Erythroblast (primary cell): ENCODE results near the gene EIF3K.

Experiments
- DNase-seq, 2 experiments: peaks; one replicate each; lab custom pipeline; 2025; lab: John Stamatoyannopoulos, UW
- GATA1 ChIP-seq: IDR thresholded peaks from 2 replicates; pipeline ENCODE4 v1.6.1; 2011; ENCODE audit warnings: low read depth, mild to moderate bottlenecking, control low read depth, low read length, moderate library complexity
- POLR2A ChIP-seq: IDR thresholded peaks from 2 replicates; pipeline ENCODE4 v1.6.1; 2011; ENCODE audit warnings: mild to moderate bottlenecking, low read length

The EIF3K gene

DNA sequence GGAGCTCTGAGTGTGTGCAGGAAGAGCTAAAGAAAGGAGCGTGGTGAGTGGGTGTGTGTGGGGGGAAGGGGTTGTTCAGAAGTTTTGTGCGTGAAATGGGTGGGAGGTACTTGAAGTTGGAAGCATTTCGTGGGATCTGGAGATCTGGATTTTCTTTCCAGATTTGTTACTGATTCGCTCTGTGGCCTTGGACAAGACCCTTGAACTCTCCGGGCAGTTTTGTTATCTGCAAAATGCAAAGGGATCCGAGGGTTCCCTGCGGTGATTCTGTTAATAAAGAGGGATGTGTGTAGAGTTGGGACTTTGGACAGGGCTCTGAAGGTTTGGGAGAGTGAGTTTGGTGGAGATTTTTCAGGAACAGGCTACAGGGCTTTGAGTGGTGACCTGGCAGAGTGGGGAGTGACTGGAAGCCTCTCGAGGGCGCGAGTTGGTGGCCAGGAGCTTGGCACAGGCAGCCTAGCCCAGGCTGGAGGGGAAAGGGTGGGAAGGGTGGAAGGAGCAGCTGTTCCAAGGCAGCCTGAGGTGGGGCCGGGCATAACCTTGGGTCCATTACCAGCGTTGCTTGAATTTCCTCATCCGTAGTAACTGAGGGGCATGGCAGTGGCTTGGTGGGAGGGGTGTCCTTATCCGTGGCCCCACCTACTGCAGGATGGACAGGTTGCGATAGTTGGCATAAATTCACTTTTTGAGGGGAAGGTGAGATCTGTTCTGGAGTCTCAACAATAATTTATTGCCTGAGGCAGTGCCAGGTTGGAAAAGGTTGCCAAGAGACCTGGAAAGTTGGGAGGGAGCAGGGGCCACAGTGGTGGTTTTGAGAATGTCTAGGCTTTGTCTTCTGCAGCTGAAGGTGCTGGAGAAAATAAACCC lies 30.6 kb downstream of the EIF3K start:
- peak; percentile 41 to 62 for DNase-seq
- TF ChIP-seq GATA1 = no peak
- TF ChIP-seq POLR2A = no peak

DNA sequence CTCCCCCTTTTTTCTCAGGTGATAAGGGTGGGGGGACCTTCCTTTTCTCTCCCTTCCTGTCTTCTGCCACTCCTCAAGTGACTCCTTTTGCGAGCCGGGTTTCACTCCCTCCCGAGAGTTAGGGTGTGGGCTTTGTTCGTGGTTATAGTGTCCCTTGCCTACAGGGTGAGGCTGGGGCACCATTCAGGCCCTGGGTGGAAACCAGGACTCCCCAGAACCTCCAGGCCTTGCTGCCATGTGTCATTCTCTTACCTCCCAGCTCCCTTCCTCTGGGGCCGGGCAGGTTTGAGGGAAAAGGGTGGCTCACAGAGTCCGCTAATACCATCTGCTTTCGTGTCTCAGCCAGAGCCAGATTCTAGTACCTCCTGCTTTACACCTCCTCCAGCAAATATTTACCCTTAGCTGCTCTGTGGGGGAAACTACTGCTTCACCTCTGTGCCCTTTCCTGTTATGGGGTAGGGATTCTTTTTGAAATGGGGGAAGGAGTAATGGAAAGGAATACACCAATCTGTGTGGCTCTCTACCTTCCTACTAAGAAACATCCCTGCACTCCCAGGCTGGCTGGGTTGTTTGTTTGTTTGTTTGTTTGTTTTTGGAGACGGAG lies 31.3 kb downstream of the EIF3K start:
- no peak for DNase-seq
- TF ChIP-seq GATA1 (no peak), POLR2A (no peak)

DNA sequence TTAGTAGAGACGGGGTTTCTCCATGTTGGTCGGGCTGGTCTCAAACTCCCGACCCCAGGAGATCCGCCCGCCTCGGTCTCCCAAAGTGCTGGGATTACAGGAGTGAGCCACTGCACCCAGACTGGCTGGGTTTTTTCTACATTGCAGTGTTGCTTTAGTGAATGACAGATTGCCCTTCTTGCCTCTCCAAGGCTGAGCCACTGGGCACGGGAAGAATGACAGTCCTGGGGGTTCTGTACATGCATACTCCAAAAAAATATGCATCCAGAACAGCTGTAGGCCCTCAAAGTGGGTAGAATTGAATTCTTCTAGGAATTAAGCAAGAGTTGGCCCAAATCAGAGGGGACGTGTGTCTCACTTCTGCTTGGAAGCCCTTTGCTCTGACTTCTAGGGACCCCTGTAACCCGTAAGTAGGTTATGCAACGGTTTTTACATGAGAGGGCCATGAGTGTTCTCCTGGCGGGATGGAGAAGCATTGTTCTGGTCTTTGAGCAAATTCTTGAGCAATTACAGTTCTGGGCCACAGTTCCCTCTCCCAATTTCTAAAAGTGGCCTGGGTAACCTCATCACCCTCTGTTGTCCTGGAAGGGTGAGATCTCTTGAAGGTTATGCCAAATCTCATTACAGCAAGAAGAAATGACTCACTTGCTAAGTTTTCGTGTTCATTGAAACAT lies 32.1 kb downstream of the EIF3K start:
- TF ChIP-seq POLR2A = no peak
- TF ChIP-seq GATA1 = no peak
- DNase-seq = no peak

DNA sequence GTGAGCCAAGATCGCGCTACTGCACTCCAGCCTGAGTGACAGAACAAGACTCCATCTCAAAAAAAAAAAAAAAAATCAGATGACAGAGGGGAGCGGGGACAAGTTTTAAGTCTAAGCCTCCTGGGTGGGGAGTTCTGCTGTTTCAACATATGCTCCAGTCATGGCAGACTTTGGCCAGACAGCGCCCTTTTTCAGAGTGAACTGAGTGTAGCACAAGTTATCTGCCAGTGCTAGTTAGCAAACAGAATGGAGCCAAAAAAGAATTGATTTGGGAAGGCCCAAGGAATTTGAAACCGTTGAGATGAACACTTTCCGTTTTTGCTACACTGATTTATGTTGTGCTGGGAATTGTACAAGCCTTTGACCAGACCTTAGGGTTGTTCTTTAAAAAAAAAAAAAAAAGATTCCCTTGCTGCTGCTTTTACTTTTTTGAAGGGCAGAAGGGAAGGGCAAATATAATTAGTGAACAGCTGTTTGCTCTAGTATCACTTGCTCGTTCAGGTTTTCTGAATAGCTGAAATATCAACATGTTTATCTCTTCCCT lies 34.1 kb downstream of the EIF3K start:
- DNase-seq = no peak
- TF ChIP-seq POLR2A (no peak), GATA1 (no peak)

DNA sequence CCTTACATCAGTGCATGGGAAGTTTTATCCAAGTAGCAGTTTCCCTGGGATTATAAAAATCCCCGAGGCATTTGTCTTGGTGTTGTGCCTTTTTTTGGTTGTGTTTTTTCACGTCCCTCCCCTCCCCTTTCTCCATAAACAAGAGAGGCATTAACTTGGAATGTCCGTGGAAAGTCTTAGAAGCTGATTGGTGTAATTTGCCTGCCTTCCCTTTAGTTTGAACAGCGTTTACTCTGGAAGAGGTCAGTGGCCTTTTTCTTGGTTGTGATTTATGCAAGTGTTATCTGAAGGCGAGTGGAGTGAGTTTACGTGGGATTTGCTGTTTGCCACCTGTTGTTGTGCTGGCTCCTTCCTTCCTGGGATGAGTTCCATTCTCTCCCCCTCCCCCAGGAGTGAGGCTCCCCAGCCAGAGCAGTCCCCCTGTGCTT lies 35.7 kb downstream of the EIF3K start:
- no peak for DNase-seq
- TF ChIP-seq GATA1 (no peak), POLR2A (no peak)

DNA sequence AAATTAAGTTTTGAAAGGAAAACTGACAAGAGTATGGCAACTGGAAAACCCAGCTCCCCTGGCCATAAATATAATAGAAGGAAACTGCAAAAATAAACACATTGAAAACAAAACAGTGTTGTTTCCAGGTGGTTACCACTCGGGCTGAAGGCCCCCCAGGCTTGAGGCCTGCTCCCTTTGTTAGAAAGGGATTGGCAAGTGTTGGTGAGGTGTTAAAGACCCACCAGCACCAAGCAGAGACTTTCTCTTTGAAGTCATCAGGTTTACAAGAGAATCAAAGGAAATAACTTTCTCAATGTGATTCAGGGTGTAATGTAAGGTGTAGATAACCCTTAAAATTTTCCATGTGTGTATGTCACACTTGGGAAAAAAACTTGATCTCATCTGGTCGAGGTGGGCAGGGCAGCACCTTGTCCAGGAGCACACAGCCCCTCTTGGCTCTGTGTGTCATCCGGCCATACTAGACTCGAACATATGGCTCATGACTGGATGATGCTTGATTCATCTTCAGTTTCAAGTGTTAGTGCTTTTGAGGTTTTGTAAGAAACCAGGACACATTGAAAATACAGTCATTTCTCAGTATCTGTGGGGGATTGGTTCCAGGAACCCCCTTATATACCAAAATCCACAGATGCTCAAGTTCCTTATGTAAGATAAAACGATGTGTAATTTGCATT lies 36.3 kb downstream of the EIF3K start:
- no peak for TF ChIP-seq GATA1
- TF ChIP-seq POLR2A = no peak
- no peak for DNase-seq

DNA sequence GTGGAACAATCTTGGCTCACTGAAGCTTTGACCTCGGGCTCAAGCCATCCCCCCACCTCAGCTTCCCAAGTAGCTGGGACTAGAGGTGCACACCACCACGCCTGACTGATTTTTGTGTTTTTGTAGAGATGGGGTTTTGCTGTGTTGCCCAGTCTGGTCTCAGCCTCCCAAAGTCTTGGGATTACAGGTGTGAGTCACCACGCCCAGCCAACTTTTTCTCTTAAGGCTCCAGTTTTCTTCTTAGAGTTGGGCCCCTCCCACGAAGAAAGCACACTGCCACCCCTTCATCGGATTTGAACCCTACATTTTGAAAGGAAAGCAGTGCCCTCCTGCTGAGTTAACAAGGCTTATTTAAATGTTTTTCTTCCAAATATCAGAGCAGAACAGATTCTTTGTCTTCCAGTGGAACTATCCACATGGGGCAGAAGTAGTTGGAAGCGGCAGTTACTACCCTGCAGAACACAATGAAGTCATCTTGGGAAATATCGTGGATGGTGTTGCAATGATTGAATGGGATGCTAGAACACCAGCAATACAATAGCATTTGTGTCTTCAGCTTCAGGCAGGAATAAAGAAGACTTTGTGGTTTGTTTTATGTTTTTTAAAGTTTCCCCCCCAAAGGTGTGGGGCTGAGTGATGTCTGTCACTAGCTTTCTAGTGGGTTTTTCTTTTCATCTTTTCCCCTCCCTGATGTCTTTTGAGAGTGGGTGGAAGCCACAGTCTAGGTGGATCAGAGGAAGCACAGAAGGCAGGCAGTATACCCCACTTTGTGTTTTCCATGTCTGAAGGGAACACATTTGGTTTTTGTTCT lies 37.4 kb downstream of the EIF3K start:
- no peak for DNase-seq
- no peak for TF ChIP-seq POLR2A
- TF ChIP-seq GATA1 = no peak

DNA sequence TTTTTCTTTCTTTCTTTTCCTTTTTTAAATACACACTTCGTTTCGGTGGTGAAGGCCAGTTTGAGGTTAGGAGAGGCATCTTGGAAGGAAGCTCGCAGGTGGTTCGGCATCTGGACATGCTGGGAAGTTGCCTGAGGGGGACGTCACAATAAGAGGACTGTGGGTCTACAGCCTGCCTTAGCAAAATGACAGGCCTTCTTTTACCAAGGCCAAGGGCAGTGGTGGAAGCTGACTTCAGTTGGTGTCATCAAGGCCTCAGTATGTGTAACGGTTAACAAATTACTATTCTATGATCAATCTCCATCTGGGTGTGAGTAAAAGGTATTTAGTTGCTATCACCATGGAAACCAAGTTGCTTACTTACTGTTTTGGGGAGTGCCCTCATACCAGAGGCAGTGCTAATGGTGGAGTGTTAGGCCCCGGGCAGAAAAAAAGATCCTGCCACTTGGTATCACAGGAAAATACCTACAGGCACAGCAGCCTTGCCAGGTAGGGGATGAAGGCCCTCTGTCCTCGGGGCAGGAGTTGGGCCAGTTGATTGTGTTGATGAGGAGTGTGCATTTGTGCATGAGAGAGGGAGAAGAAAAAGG lies 38.7 kb downstream of the EIF3K start:
- TF ChIP-seq POLR2A (no peak), GATA1 (no peak)

DNA sequence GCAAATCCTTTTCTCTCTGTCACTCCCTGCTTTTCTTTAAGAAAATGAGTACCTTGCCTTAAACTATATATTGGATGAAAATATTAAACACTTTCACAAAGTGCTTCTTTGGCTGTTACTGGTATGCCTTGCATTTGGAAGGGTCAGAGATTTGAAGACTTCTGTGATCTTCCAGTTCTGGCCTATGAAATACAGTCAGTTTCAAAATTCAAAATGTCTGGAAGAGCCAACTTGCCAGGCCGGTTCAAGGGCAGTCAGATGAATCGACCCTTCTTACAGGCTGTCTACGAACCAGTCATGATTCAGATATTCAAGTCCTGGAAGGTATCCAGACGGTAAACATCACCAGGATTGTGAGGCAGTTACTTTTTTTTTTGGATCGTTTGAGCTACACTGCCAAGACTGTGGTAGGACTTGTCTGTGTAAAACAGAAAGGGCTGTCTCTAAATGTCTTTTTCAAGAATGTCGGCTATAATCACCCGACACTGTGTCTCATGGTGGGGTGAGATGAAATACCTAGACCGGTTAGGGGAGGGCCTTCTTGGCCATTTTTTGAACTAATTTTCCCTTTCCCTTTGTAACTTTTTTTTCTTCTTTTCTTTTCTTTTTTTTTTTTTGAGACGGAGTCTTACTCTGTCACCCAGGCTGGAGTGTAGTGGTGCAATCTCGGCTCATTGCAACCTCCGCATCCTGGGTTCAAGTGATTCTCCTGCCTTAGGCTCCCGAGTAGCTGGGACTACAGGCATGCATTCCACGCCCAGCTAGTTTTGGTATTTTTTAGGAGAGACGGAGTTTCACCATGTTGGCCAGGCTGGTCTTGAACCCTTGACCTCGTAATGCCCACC lies 39.7 kb downstream of the EIF3K start:
- DNase-seq = no peak
- no peak for TF ChIP-seq POLR2A
- TF ChIP-seq GATA1 = no peak

More for the DNA sequence above, 38.7 kb downstream of the EIF3K start:
- DNase-seq = no peak

DNA sequence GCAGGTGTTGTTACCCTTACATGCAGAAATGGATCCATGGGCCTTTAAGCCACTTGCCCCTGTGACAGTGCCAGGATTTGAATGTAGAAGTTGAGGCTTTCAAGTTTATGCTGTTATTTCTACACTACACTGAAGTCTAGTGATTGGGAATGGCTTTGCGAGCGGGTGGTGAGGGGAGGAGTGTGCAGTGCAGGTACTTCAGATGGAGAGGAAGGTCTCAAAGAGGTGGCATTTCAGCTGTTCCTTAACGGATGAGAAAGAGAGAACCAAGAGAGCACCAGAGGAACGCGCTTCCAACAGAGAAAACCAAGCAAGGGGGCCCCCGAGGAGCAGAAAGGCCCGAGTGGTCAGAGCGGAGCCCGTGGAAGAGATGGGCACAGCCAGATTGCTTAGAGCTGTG lies 41.7 kb downstream of the EIF3K start:
- no peak for TF ChIP-seq POLR2A
- no peak for TF ChIP-seq GATA1
- DNase-seq = no peak

DNA sequence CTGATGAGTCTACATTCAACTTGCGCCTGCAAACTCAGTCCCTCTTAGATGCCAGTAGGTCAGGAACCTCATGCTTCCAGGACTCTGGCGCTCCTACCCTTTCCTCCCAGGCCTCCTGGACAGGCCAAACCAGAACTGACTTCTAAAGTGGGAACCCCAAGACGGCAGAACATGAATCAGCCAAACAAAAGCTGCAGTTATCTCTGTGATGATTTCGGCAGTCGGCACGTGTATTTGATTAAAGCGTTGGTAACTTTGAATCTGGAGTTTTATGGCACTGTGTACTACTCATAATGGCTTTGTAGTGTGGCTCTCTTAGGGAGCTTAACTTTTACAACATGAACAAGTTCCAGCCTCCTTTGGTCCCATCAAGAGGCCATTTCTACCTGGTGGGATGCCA lies 42.1 kb downstream of the EIF3K start:
- DNase-seq = no peak
- no peak for TF ChIP-seq GATA1
- TF ChIP-seq POLR2A = no peak

DNA sequence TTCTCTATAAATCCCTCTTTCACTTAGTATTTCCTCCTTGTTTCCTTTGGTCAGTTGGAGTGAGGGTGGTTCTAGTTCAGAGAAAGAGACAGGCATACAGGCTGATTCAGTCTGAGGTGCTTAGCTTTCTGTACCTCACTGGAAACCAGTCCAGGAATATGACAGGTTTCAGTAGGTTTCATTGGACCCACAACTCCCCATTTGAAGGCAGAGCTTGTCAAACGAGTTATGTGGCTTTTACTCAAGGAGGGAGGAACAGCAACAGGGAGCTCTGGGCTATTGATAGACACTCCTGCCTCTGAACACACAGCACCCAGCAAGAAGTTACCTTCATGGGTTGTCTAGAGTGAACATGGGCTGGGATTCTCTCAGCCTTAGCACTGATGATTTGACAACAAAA lies 43.0 kb downstream of the EIF3K start:
- no peak for DNase-seq
- TF ChIP-seq GATA1 = no peak
- TF ChIP-seq POLR2A = no peak
